IMR-90 (cell line): ENCODE data around the gene B4GALNT1. TPM values are rescaled to one million over a fixed set of nuclear protein-coding genes. Genes with fewer than 3 reads are reported as not detected.

Experiments
- ATAC-seq: fragments of 200-7000 bp; cut with Tn5 transposase; 2 replicates; pipeline ENCODE4 v1.9.1; 2020; ENCODE audit warnings: low read depth, mild to moderate bottlenecking, moderate library complexity
- BruUV-seq: library from RNA; stranded (reverse); fragments of 400-500 nt; replicated peaks from 2 replicates; lab custom pipeline; 2021; lab: Mats Ljungman, UMichigan
- CTCF ChIA-PET: fragments of 300-600 bp; formaldehyde crosslinking; extraction: SDS; loops from one replicate; lab custom pipeline; 2021; ENCODE audit warnings: antibody characterized with exemption; lab: Yijun Ruan, JAX
- POLR2A ChIA-PET: fragments of 300-600 bp; sonication (Branson Sonifier 250); formaldehyde crosslinking; loops from one replicate; lab custom pipeline; 2022; ENCODE audit warnings: antibody characterized with exemption; ENCODE audit not compliant: unreplicated experiment; lab: Charles Lee
- DNase-seq: peaks from one replicate; pipeline ENCODE4 v3.0.0; 2013
- H2AFZ ChIP-seq: replicated peaks from 2 replicates; pipeline ENCODE3; 2013; ENCODE audit warnings: low read length, mild to moderate bottlenecking; ENCODE audit not compliant: poor library complexity
- H2AK5ac ChIP-seq: 2 replicates; pipeline ENCODE4 v1.6.1; 2013; ENCODE audit warnings: low read depth, low read length, inconsistent platforms
- H2AK9ac ChIP-seq: replicated peaks from 2 replicates; pipeline ENCODE3; 2013; ENCODE audit warnings: mild to moderate bottlenecking, low read depth, low read length, moderate library complexity; ENCODE audit not compliant: poor library complexity
- H2BK120ac ChIP-seq: 2 replicates; pipeline ENCODE4 v1.6.1; 2013; ENCODE audit warnings: low read depth, low read length, inconsistent platforms
- H2BK15ac ChIP-seq: 3 replicates; pipeline ENCODE4 v1.6.1; 2013; ENCODE audit warnings: low read depth, low read length, inconsistent platforms
- H2BK20ac ChIP-seq: 2 replicates; pipeline ENCODE4 v1.6.1; 2013; ENCODE audit warnings: low read depth, mild to moderate bottlenecking, inconsistent platforms, low read length, moderate library complexity
- H2BK5ac ChIP-seq: 2 replicates; pipeline ENCODE4 v1.6.1; 2013; ENCODE audit warnings: mild to moderate bottlenecking, low read depth, low read length, inconsistent platforms; ENCODE audit not compliant: poor library complexity, severe bottlenecking
- H3K14ac ChIP-seq: replicated peaks from 2 replicates; pipeline ENCODE4 v1.6.1; 2013; ENCODE audit warnings: low read depth, low read length, inconsistent platforms
- H3K18ac ChIP-seq: 2 replicates; pipeline ENCODE4 v1.6.1; 2013; ENCODE audit warnings: low read depth, low read length, control low read depth
- H3K23ac ChIP-seq: 2 replicates; pipeline ENCODE4 v1.6.1; 2013; ENCODE audit warnings: low read depth, low read length, inconsistent platforms
- H3K27ac ChIP-seq: 2 replicates; pipeline ENCODE4 v1.5.1; 2013; ENCODE audit warnings: mild to moderate bottlenecking, control low read depth, low read length; ENCODE audit not compliant: insufficient read depth
- H3K27me3 ChIP-seq: 2 replicates; pipeline ENCODE4 v1.6.1; 2013; ENCODE audit warnings: low read length; ENCODE audit not compliant: control insufficient read depth, insufficient read depth
- H3K36me3 ChIP-seq: 2 replicates; pipeline ENCODE4 v1.6.1; 2013; ENCODE audit warnings: low read length, mixed read lengths; ENCODE audit not compliant: control insufficient read depth, insufficient read depth
- H3K4ac ChIP-seq: 2 replicates; pipeline ENCODE4 v1.6.1; 2013; ENCODE audit warnings: low read depth, low read length, inconsistent platforms
- H3K4me1 ChIP-seq: 2 replicates; pipeline ENCODE4 v1.6.1; 2013; ENCODE audit warnings: low read length, mixed read lengths; ENCODE audit not compliant: control insufficient read depth, insufficient read depth
- H3K4me2 ChIP-seq: 2 replicates; pipeline ENCODE4 v1.6.1; 2013; ENCODE audit warnings: low read depth, mild to moderate bottlenecking, control low read depth, low read length, moderate library complexity
- H3K4me3 ChIP-seq: 2 replicates; pipeline ENCODE4 v1.5.1; 2013; ENCODE audit warnings: low read depth, mild to moderate bottlenecking, control low read depth, low read length, moderate library complexity; ENCODE audit not compliant: insufficient read depth
- H3K56ac ChIP-seq: 2 replicates; pipeline ENCODE4 v1.6.1; 2013; ENCODE audit warnings: low read length, inconsistent platforms; ENCODE audit not compliant: insufficient read depth; ENCODE audit errors: extremely low read depth
- H3K79me1 ChIP-seq, 2 experiments: 2 replicates each; pipeline ENCODE4 v1.6.1; 2013; ENCODE audit warnings: low read length in 2 of 2, inconsistent platforms in 1 of 2, low read depth in 1 of 2
- H3K9ac ChIP-seq: 2 replicates; pipeline ENCODE4 v1.6.1; 2013; ENCODE audit warnings: low read depth, low read length, control low read depth
- H3K9me1 ChIP-seq: 2 replicates; pipeline ENCODE4 v1.6.1; 2013; ENCODE audit warnings: low read length, inconsistent platforms; ENCODE audit not compliant: insufficient read depth
- H3K9me3 ChIP-seq: 2 replicates; pipeline ENCODE4 v1.6.1; 2013; ENCODE audit warnings: low read length; ENCODE audit not compliant: control insufficient read depth, insufficient read depth
- H4K20me1 ChIP-seq: 2 replicates; pipeline ENCODE4 v1.6.1; 2013; ENCODE audit warnings: low read length, inconsistent platforms; ENCODE audit not compliant: insufficient read depth
- H4K5ac ChIP-seq: 2 replicates; pipeline ENCODE4 v1.6.1; 2013; ENCODE audit warnings: mild to moderate bottlenecking, low read depth, low read length, control low read depth
- H4K8ac ChIP-seq, 2 experiments: 2 replicates each; pipeline ENCODE4 v1.6.1; 2013; ENCODE audit warnings: low read depth in 2 of 2, low read length in 2 of 2, control low read depth in 1 of 2, inconsistent platforms in 1 of 2
- H4K91ac ChIP-seq: 2 replicates; pipeline ENCODE4 v1.6.1; 2013; ENCODE audit warnings: low read depth, low read length, inconsistent platforms; ENCODE audit not compliant: insufficient read depth
- WGBS, 2 experiments: methylation state at CpG; one replicate each; pipeline versions ENCODE4 v1.1.5 to v1.1.7; 2013; ENCODE audit warnings: missing lambda C conversion rate in 2 of 2; ENCODE audit not compliant: insufficient read length in 1 of 2; ENCODE audit errors: extremely low coverage in 2 of 2; 5-methylcytosine and 5-hydroxymethylcytosine counted together
- dilution Hi-C: fragments of 300-500 bp; cut with HindIII; formaldehyde crosslinking; loops from one replicate; pipeline ENCODE4 v1.14.3; 2018; ENCODE audit warnings: low sequenced_read_pairs; ENCODE audit not compliant: unreplicated experiment
- in situ Hi-C: fragments of 300-500 bp; cut with MboI; formaldehyde crosslinking; loops from 3 replicates; pipeline ENCODE4 v1.14.3; 2019; ENCODE audit warnings: low sequenced_read_pairs, inconsistent platforms, mixed read lengths
- intact Hi-C: fragments of 100-400 bp; cut with micrococcal nuclease; formaldehyde crosslinking; loops from 2 replicates; pipeline ENCODE4 v1.10.0; 2022
- polyA plus RNA-seq, 3 experiments: library from polyadenylated mRNA; depleted of rRNA; stranded (reverse); fragments of >200 nt; gene quantifications; 2 replicates each; pipeline ENCODE4 v1.2.3, GENCODE V29; 2012; ENCODE audit warnings: low replicate concordance in 1 of 3
- total RNA-seq: library from RNA; depleted of rRNA; stranded (reverse); fragments of >200 nt; gene quantifications from 2 replicates; pipeline ENCODE4 v1.2.3, GENCODE V29; 2012
- TF ChIP-seq, protein P1 (sequence below): fragments of 150-350 bp; IDR thresholded peaks from 2 replicates; pipeline ENCODE4 v1.6.1; 2016; ENCODE audit warnings: low read depth, mild to moderate bottlenecking, low read length, moderate library complexity, borderline replicate concordance

B4GALNT1 gene
- total and polyA plus RNA-seq, 2 of the 4 experiments (the other 2 are of a cell fraction) = 0.18 to 0.62 TPM

DNA sequence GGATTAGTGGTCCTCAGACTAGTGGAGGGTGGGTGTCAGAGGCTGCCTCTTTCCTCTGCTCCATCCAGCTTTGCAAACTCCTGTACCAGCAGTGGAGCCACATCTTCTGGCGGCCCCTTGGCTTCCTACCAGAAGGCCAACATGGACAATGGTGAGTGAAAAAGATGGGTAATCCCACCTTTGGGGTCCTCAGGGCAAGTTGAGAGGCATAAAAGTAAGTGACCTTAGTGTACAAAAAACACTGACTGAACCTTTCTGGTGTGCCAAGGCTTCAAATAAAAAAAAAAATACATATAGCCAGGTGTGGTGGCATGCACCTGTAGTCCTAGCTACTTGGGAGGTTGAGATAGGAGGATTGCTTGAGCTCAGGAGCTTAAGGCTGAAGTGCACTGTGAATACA lies 51.2 kb downstream of the B4GALNT1 start:
- ChIA-PET POLR2A (no interaction called here), CTCF (interaction anchor here (1.0 to 1.6 kb wide), 2 partner anchors 11 to 23 kb away, joined by 3 read pairs; no protein-coding TSS in a partner anchor)
- H2AK5ac ChIP-seq = no peak overlapping the region
- in situ Hi-C loops (loop anchor here (5.0 to 10.0 kb wide), 2 partner anchors 40 to 153 kb away; partner anchors contain the start of gene AGAP2), intact Hi-C loops (loop anchor here (2.0 to 5.0 kb wide), 2 partner anchors 111 to 155 kb away; partner anchors contain the start of gene AGAP2), dilution Hi-C loops (no loop called here)
- H3K27ac ChIP-seq = no peak overlapping the region
- H3K14ac ChIP-seq = no peak overlapping the region
- no peak overlapping the region for H3K23ac ChIP-seq
- H2AFZ ChIP-seq = no peak overlapping the region
- BruUV-seq = no TSS peak
- no peaks in the 10 kb centered on the region for H3K36me3 ChIP-seq
- no peak for ATAC-seq
- no peak overlapping the region for H2AK9ac ChIP-seq
- no peak overlapping the region for H2BK5ac ChIP-seq
- no peak overlapping the region for H4K8ac ChIP-seq
- no peak overlapping the region for H3K9ac ChIP-seq
- no peak overlapping the region for H2BK120ac ChIP-seq
- H3K56ac ChIP-seq = no peak overlapping the region
- H3K9me1 ChIP-seq = no peaks in the 10 kb centered on the region
- no peaks in the 10 kb centered on the region for H3K79me1 ChIP-seq
- no peak overlapping the region for H3K4ac ChIP-seq
- H3K4me2 ChIP-seq = no peak overlapping the region
- H2BK20ac ChIP-seq = no peak overlapping the region
- H3K4me3 ChIP-seq = no peak overlapping the region
- no peak overlapping the region for H2BK15ac ChIP-seq
- no peak for DNase-seq
- H3K4me1 ChIP-seq = no peaks in the 10 kb centered on the region
- no peaks in the 10 kb centered on the region for H3K9me3 ChIP-seq
- TF ChIP-seq, protein P1, sequence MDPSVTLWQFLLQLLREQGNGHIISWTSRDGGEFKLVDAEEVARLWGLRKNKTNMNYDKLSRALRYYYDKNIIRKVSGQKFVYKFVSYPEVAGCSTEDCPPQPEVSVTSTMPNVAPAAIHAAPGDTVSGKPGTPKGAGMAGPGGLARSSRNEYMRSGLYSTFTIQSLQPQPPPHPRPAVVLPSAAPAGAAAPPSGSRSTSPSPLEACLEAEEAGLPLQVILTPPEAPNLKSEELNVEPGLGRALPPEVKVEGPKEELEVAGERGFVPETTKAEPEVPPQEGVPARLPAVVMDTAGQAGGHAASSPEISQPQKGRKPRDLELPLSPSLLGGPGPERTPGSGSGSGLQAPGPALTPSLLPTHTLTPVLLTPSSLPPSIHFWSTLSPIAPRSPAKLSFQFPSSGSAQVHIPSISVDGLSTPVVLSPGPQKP = no peak
- H3K27me3 ChIP-seq = peaks cover 30% of the 10 kb centered on the region
- no peak overlapping the region for H4K5ac ChIP-seq
- no CpG with 5 or more reads among the region's 1 CpG for WGBS, 2 experiments
- H4K20me1 ChIP-seq = no peaks in the 10 kb centered on the region
- no peak overlapping the region for H4K91ac ChIP-seq
- no peak overlapping the region for H3K18ac ChIP-seq
